Spinal cord (tissue), 10 donors: ENCODE results near the gene ITPK1. TPM values are rescaled to one million over a fixed set of nuclear protein-coding genes. Genes with fewer than 3 reads are reported as not detected.
A peak's percentile ranks its signal among the peaks of the same experiment; 100 is the strongest.

Experiments used
- DNase-seq, 6 donors: peaks; one replicate each; pipeline versions ENCODE4 v3.0.0 to v3.0.0-alpha.2; 2013 to 2015; ENCODE audit warnings: low spot score in 6 of 6, low read depth in 4 of 6
- H3K27ac ChIP-seq: one replicate; pipeline ENCODE4 v1.5.1; 2013; ENCODE audit warnings: low read depth, low read length, control low read depth
- H3K27me3 ChIP-seq: one replicate; pipeline ENCODE4 v1.6.1; 2013; ENCODE audit warnings: low read length; ENCODE audit not compliant: control insufficient read depth, insufficient read depth
- H3K36me3 ChIP-seq: one replicate; pipeline ENCODE4 v1.6.1; 2013; ENCODE audit warnings: low read length; ENCODE audit not compliant: control insufficient read depth, insufficient read depth
- H3K4me1 ChIP-seq: one replicate; pipeline ENCODE4 v1.6.1; 2013; ENCODE audit warnings: low read length; ENCODE audit not compliant: control insufficient read depth, insufficient read depth
- H3K4me3 ChIP-seq: one replicate; pipeline ENCODE4 v1.5.1; 2013; ENCODE audit warnings: low read depth, low read length, control low read depth
- H3K9me3 ChIP-seq: one replicate; pipeline ENCODE4 v1.6.1; 2013; ENCODE audit warnings: low read length; ENCODE audit not compliant: control insufficient read depth, insufficient read depth
- WGBS: methylation state at CpG from one replicate; pipeline ENCODE4 v1.1.5; 2013; ENCODE audit warnings: missing lambda C conversion rate; ENCODE audit not compliant: insufficient coverage; 5-methylcytosine and 5-hydroxymethylcytosine counted together
- polyA plus RNA-seq, 2 donors: library from polyadenylated mRNA; unstranded; fragments of 120-200 nt; gene quantifications; one replicate each; pipeline ENCODE4 v1.2.1, GENCODE V29; 2013; ENCODE audit not compliant: insufficient read length in 2 of 2
- total RNA-seq, 2 donors: library from RNA; depleted of rRNA in 1 of 2; stranded (reverse); fragments of 120-200 nt in 1 of 2; fragments of >200 nt in 1 of 2; gene quantifications; one replicate each; pipeline versions ENCODE4 v1.2.3 to v1.2.4, GENCODE V29; 2013 to 2014
- donor health status: healthy.

ITPK1 gene
- total and polyA plus RNA-seq, 4 donors = 33.8 to 147 (median 83.3) TPM

DNA sequence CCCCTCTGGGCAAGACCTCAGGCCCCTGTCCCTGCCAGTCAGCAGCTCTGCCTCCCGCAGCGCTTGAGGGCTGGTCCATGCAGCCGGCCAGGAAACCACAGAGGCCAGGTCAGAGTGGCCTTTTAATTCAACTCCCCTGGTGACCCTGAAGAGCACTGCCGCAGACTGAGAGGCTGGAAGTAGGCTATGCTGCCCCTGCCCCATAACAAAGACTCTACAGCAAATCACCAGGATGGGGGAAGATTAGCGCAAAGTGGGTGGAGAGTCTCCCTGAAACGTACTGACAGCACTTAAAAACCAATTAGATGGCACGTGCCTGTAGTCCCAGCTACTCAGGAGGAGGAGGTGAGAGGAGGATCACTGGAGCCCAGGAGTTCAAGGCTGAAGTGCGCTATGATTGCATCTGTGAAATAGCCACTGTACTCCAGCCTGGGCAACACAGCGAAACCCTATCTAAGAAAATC lies 70.5 kb downstream of the ITPK1 start:
- no peak overlapping the region for H3K4me3 ChIP-seq
- no peaks in the 10 kb centered on the region for H3K27me3 ChIP-seq
- H3K27ac ChIP-seq = no peak overlapping the region
- H3K36me3 ChIP-seq = peaks cover 8% of the 10 kb centered on the region
- no peaks in the 10 kb centered on the region for H3K9me3 ChIP-seq
- peaks cover 55% of the 10 kb centered on the region for H3K4me1 ChIP-seq
- DNase-seq = peak in 1 of 6 donors; percentile 57
- 63% methylated on average over 6 of the region's 9 CpGs for WGBS

DNA sequence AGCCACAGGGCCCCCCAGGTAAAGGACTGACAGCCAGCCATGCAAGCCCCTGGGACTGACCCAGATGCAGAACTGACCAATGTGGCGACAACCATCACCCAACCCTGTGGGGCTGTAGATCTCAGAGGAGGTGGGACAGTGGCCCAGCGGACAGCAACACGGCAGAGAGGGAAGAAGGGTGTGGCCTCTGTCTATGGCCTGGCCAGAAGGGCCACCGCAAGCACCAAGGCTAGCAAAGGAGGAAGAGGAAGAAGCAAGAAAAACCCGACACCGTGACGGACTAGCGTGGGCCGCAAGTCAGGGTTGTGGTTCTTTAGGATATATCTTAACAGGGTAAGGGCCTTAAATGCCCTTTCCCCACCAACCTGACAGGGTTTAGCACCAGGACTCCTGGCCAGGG lies 71.2 kb downstream of the ITPK1 start:
- no peaks in the 10 kb centered on the region for H3K27me3 ChIP-seq
- H3K9me3 ChIP-seq = no peaks in the 10 kb centered on the region
- peaks cover 8% of the 10 kb centered on the region for H3K36me3 ChIP-seq
- no peak overlapping the region for H3K27ac ChIP-seq
- DNase-seq = no peak
- 84% methylated on average over 7 of the region's 9 CpGs for WGBS
- peaks cover 55% of the 10 kb centered on the region for H3K4me1 ChIP-seq
- no peak overlapping the region for H3K4me3 ChIP-seq

DNA sequence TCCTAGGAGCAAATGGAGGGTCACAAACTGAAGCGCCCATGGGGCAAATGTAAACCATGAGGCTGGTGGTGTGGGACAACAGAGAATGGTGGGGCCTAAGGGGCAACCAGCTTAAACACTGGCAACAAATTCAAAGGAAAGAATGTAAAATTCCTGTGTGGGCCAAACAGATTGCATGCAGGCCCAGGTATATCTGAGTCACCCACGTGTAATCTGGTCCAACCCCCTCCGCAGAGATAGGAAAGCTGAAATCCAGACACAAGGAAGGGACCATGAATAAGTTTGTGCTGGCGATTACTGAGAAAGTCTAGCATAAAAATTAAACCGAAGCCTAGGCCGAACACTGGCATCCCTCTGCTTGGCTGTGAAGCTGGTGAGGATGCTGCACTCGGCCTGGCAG lies 71.6 kb downstream of the ITPK1 start:
- Histone ChIP-seq H3K27ac (no peak overlapping the region), H3K4me3 (no peak overlapping the region), H3K4me1 (peaks cover 53% of the 10 kb centered on the region)

DNA sequence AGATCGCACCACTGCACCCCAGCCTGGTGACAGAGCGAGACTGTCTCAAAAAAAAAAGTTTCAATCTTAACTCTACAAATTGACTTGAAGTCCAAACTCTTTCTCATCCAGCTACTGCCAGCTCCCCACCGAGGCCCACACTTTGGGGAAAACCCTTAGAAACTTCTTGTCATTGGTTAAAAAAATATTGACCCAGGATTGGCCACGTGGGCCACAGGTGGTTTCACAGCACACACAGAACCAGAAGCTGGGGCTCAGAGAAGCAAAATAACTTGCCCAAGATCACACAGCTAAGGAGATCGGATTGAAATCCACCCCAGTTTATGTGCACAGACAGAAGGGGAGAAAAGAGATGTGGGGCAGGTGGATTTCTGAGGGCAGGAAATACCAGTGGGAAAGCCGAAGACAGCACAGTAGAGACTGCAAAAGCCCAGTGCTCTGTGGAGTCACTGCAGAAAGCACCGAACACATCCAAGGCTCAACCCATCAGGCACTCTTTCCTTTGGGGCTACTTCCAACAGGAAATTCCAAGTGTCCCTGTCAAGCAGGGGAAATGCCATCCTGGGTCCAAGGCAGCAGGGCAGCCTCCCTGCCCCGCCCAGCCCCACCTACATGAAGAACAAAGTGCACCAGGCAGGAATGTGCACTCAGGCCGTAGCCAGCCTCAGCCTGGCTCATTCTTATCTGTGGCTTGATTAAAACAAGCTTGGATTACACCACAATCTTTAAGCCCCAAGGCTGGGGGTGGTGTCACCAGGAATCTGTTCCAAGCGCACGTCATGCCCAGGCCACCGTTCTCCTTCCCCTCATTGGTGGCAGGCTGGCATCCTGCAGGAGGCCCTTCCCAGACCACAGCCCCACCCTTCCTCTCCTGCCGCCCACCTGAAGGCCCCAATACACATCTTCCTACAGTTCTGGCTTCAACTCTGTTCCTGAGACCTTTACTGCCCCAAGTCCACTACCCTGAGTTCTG lies 72.5 kb downstream of the ITPK1 start:
- no peak for DNase-seq
- Histone ChIP-seq H3K27ac (no peak overlapping the region), H3K27me3 (no peaks in the 10 kb centered on the region), H3K36me3 (peaks cover 8% of the 10 kb centered on the region), H3K9me3 (no peaks in the 10 kb centered on the region), H3K4me3 (no peak overlapping the region), H3K4me1 (peaks cover 57% of the 10 kb centered on the region)
- WGBS = 92% methylated on average over 12 of the region's 13 CpGs

More for the DNA sequence above, 71.6 kb downstream of the ITPK1 start:
- Histone ChIP-seq H3K9me3 (no peaks in the 10 kb centered on the region), H3K27me3 (no peaks in the 10 kb centered on the region), H3K36me3 (peaks cover 8% of the 10 kb centered on the region)
- DNase-seq = no peak
- WGBS = 87% methylated on average over 7 of the region's 7 CpGs

DNA sequence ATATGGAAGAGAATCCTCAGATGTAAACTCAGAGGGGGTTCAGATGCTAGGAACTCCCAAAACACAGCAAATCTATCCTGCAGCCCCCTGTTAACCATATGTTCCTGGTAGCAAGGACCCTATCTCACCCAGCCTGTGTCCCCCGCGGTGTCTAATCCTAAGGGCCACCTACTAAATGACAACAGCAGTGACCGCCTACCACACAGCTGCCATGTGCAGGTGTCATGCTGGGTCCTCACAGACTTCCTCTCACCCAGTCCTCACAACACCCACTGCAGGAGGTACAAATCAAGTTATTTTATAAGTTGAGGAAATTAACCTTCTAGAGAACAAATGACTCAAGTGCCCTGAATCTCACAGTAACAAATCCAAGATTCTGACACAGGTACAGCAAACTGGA lies 73.9 kb downstream of the ITPK1 start:
- Histone ChIP-seq H3K4me1 (peaks cover 64% of the 10 kb centered on the region), H3K9me3 (no peaks in the 10 kb centered on the region), H3K36me3 (peaks cover 8% of the 10 kb centered on the region), H3K27me3 (no peaks in the 10 kb centered on the region), H3K27ac (no peak overlapping the region), H3K4me3 (no peak overlapping the region)
- no peak for DNase-seq
- WGBS = 95% methylated on average over 3 of the region's 3 CpGs

DNA sequence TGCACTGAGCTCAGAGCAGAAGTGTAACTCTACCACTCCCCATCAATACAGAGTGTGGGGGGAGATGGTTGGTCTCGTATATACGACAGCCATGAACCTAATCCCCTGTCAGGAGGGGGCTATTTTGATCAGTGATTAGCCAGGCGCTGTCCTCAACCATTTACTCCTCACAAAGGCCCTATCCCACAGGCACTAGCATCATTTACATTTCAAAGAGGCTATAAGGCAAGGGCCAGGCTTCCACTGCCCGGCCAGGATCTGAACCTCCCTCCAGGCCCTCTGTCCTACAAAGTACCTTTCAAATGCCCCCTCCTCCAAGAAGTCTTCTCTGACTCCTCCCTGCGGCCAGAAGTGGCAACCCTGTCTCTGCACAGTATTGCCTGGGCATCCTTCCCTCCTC lies 74.7 kb downstream of the ITPK1 start:
- peaks cover 6% of the 10 kb centered on the region for H3K36me3 ChIP-seq
- H3K4me1 ChIP-seq = peaks cover 66% of the 10 kb centered on the region
- H3K4me3 ChIP-seq = no peak overlapping the region
- DNase-seq = no peak
- no peaks in the 10 kb centered on the region for H3K27me3 ChIP-seq
- peak overlapping the region; percentile 73 for H3K27ac ChIP-seq
- 45% methylated on average over 4 of the region's 5 CpGs for WGBS
- no peaks in the 10 kb centered on the region for H3K9me3 ChIP-seq

DNA sequence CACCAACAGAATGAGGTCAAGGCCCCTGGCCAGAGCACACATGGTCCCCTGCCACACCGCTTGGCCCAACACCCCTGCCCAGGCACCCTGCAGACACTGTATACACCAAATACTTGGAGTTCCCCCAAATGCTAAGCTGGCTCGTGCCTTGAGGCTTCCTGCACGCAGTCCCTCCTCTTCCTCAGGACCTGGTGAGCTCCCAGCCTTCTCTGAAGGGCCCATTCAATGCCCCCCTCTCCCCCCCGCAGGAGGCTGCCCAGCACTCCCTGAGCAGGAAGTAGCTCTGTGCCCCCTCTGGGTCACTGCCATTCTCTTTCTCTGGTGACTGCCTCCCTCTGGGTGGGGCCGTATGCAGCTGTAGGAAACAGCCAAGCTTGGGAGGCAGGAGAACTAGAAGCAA lies 75.3 kb downstream of the ITPK1 start:
- no peaks in the 10 kb centered on the region for H3K27me3 ChIP-seq
- DNase-seq = no peak
- peaks cover 66% of the 10 kb centered on the region for H3K4me1 ChIP-seq
- 39% methylated on average over 4 of the region's 5 CpGs for WGBS
- H3K4me3 ChIP-seq = no peak overlapping the region
- peak overlapping the region; percentile 73 for H3K27ac ChIP-seq
- no peaks in the 10 kb centered on the region for H3K9me3 ChIP-seq
- H3K36me3 ChIP-seq = peaks cover 5% of the 10 kb centered on the region

DNA sequence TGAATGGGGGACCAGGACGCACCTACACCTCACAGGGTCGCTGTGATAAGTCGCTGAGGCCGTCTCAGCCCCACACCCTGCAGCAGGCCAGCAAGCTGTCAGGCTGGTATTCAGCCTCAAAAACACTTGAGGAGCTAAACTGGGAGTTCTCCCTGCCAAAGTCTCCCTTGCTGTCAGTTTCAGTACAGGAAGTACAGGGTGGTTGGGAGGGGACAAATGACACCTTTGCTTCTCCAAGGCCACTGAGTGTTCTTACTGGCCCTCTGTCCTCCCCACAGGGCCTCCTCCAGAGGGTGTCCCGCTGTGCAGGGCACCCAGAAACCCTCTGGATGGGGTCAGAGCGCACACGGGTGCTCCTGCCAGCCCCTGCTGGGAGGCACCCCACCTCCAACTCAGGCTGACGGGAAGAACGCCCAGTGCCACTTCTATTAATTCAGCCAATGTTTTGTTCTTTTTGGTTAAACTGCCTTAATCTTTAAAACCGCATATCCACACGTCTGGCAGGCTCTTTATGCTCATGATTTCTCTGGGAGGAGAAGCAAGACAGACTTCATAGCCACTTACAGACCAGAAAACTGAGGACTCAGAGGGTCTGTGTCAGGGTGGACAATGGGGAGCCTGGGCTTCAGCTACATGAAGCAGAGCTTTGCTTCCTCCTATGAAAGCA lies 75.9 kb downstream of the ITPK1 start:
- Histone ChIP-seq H3K4me1 (peaks cover 66% of the 10 kb centered on the region), H3K4me3 (no peak overlapping the region), H3K27me3 (no peaks in the 10 kb centered on the region), H3K36me3 (peaks cover 5% of the 10 kb centered on the region), H3K9me3 (no peaks in the 10 kb centered on the region), H3K27ac (peak overlapping the region; percentile 73)
- WGBS = 78% methylated on average over 7 of the region's 11 CpGs
- DNase-seq = no peak

DNA sequence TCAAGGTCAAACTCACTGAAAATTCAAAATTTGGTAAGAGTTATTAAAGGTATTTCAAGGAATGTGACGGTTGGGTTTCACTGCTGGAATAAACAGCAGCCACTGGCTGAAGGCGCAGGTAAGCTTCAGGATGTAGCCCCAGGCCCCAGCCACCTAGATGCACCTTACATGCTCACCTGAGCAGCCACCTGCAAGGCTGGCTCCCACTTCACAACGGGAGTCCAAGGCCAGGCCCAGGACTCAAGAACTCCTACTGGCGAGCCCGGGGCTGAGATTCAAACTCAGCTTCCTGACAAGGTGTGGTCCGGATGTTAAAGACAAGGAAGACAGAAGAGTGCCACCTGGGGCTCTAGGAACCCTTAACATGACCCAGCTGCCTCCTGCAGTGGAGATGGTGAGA lies 78.4 kb downstream of the ITPK1 start:
- Histone ChIP-seq H3K4me1 (peaks cover 84% of the 10 kb centered on the region), H3K4me3 (no peak overlapping the region), H3K27me3 (no peaks in the 10 kb centered on the region), H3K36me3 (peaks cover 8% of the 10 kb centered on the region), H3K9me3 (no peaks in the 10 kb centered on the region), H3K27ac (peak overlapping the region; percentile 92)
- no peak for DNase-seq
- 83% methylated on average over 6 of the region's 6 CpGs for WGBS
